GM12878 (cell line): Measurements from ENCODE around the gene CHL1.

Experiments
- BCLAF1 ChIP-seq: fragments of 450-650 bp; IDR thresholded peaks from 2 replicates; pipeline ENCODE4 v1.6.1; 2017; ENCODE audit warnings: antibody characterized with exemption, mild to moderate bottlenecking, moderate library complexity
- CBX3 ChIP-seq: fragments of 200-600 bp; sonication (generic); IDR thresholded peaks from 2 replicates; pipeline ENCODE4 v1.6.1; 2016; ENCODE audit warnings: low read depth, borderline replicate concordance
- ELK1 ChIP-seq: IDR thresholded peaks from 2 replicates; pipeline ENCODE4 v1.6.1; 2012; ENCODE audit warnings: low read depth, low read length, improper control_type of control experiment
- EZH2 ChIP-seq: IDR thresholded peaks from 2 replicates; pipeline ENCODE4 v1.6.1; 2012; ENCODE audit warnings: low read depth, mild to moderate bottlenecking, control low read depth, inconsistent platforms, low read length, borderline replicate concordance; ENCODE audit not compliant: control insufficient read depth
- FOS ChIP-seq: IDR thresholded peaks from 3 replicates; pipeline ENCODE4 v1.6.1; 2011; ENCODE audit warnings: borderline replicate concordance; ENCODE audit not compliant: insufficient read length; ENCODE audit errors: extremely low read depth
- JUNB ChIP-seq: IDR thresholded peaks from 2 replicates; pipeline ENCODE4 v1.6.1; 2016; ENCODE audit warnings: antibody characterized with exemption, mild to moderate bottlenecking
- JUND ChIP-seq: IDR thresholded peaks from 2 replicates; pipeline ENCODE4 v1.6.1; 2012; ENCODE audit warnings: low read depth, mild to moderate bottlenecking, low read length, improper control_type of control experiment, moderate library complexity
- MAX ChIP-seq: IDR thresholded peaks from 2 replicates; pipeline ENCODE4 v1.6.1; 2012; ENCODE audit warnings: low read depth, low read length, improper control_type of control experiment
- NFYB ChIP-seq: IDR thresholded peaks from 2 replicates; pipeline ENCODE4 v1.6.1; 2011; ENCODE audit warnings: low read depth, mild to moderate bottlenecking, low read length, improper control_type of control experiment, moderate library complexity; ENCODE audit not compliant: insufficient read depth
- POLR2A ChIP-seq: IDR thresholded peaks from 2 replicates; pipeline ENCODE4 v1.6.1; 2011; ENCODE audit warnings: low read depth, mild to moderate bottlenecking, low read length
- POLR2AphosphoS5 ChIP-seq: IDR thresholded peaks from 2 replicates; pipeline ENCODE4 v1.6.1; 2011; ENCODE audit warnings: mild to moderate bottlenecking, low read length, inconsistent platforms
- SIN3A ChIP-seq: IDR thresholded peaks from 2 replicates; pipeline ENCODE4 v1.6.1; 2012; ENCODE audit warnings: low read depth, low read length, improper control_type of control experiment
- TCF12 ChIP-seq: IDR thresholded peaks from 2 replicates; pipeline ENCODE4 v1.6.1; 2011; ENCODE audit warnings: low read depth, mild to moderate bottlenecking, low read length
- USF2 ChIP-seq: IDR thresholded peaks from 2 replicates; pipeline ENCODE4 v1.6.1; 2011; ENCODE audit warnings: low read depth, low read length, improper control_type of control experiment, borderline replicate concordance

GRCh38 chr3:291646-292436 is 95.3 kb downstream of the CHL1 start:
- TF ChIP-seq ELK1 (no peak), CBX3 (no peak), USF2 (no peak), POLR2A (no peak), MAX (no peak), JUNB (no peak), BCLAF1 (no peak), JUND (no peak), SIN3A (no peak), POLR2AphosphoS5 (no peak), FOS (no peak), EZH2 (no peak), TCF12 (no peak), NFYB (no peak)
